Activated CD4-positive, alpha-beta T cell treated with anti-CD3 and anti-CD28 coated beads for 36 hours (primary cell): ENCODE data around the gene CREBBP. TPM values are rescaled to one million over a fixed set of nuclear protein-coding genes. Genes with fewer than 3 reads are reported as not detected.

Experiments used
- ATAC-seq: fragments of 200-7000 bp; cut with Tn5 transposase; one replicate; pipeline ENCODE4 v1.10.0; 2021; ENCODE audit warnings: mild to moderate bottlenecking, moderate library complexity
- CTCF ChIA-PET: fragments of 350-600 bp; sonication (Branson Sonifier 250); formaldehyde crosslinking; loops from one replicate; lab custom pipeline; 2021; ENCODE audit warnings: antibody characterized with exemption; lab: Charles Lee
- POLR2A ChIA-PET: fragments of 350-600 bp; sonication (Branson Sonifier 250); formaldehyde crosslinking; loops from one replicate; lab custom pipeline; 2021; ENCODE audit warnings: antibody characterized with exemption, inconsistent platforms; lab: Charles Lee
- DNase-seq: peaks from one replicate; pipeline ENCODE4 v3.0.0-alpha.2; 2020
- H3K27ac Mint-ChIP-seq: one replicate; pipeline ENCODE4 v1.8.0; 2021; ENCODE audit warnings: mixed read lengths
- H3K27me3 Mint-ChIP-seq: one replicate; pipeline ENCODE4 v1.8.0; 2021; ENCODE audit warnings: mixed read lengths
- H3K36me3 Mint-ChIP-seq: one replicate; pipeline ENCODE4 v1.8.0; 2021; ENCODE audit warnings: low read depth, mixed read lengths
- H3K4me1 Mint-ChIP-seq: one replicate; pipeline ENCODE4 v1.8.0; 2021; ENCODE audit warnings: mixed read lengths
- H3K4me3 Mint-ChIP-seq: one replicate; pipeline ENCODE4 v1.8.0; 2021; ENCODE audit warnings: mild to moderate bottlenecking, moderate library complexity, mixed read lengths
- H3K9me3 Mint-ChIP-seq: one replicate; pipeline ENCODE4 v1.8.0; 2021; ENCODE audit warnings: low read depth, mixed read lengths
- intact Hi-C, 2 experiments: fragments of 100-400 bp; cut with DNase I in 1 of 2; cut with micrococcal nuclease in 1 of 2; formaldehyde crosslinking; loops; one replicate each; pipeline versions ENCODE4 v1.14.2 to v1.15.1; 2022 to 2024; cut with DNase I, micrococcal nuclease
- total RNA-seq, 2 experiments: library from RNA; stranded (reverse); gene quantifications; one replicate each; pipeline ENCODE4 v1.2.3, GENCODE V29; 2021

The CREBBP gene
- total RNA-seq, 2 experiments from 2014 or later = 28.1 to 37.4 TPM

DNA sequence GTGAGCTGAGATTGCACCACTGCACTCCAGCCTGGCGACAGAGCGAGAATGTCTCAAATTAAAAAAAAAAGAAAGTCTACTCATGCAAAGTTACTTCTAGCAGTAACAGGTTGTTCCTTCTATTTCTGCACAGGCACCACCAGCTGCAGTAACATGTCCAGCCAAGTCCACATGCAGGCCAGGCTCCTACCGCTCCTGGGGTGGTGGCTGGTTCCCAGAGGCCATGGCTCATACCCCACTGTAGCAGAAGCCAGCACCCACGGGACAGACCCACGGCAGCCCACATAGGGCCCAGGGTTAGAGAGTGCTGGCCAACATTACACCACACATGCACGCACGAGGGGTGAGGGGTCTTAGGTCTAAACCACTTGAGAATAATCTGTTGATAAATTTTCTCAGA lies 136.5 kb downstream of the CREBBP start:
- Mint-ChIP-seq H3K9me3 (no peaks in the 10 kb centered on the region), H3K4me3 (no peak overlapping the region), H3K36me3 (peaks cover 29% of the 10 kb centered on the region), H3K4me1 (no peaks in the 10 kb centered on the region), H3K27ac (no peak overlapping the region), H3K27me3 (no peaks in the 10 kb centered on the region)
- CTCF ChIA-PET = interaction anchor here (0.7 kb wide), 2 partner anchors 42 to 1236 kb away, joined by 3 to 4 read pairs; no protein-coding TSS in a partner anchor
- intact Hi-C loops = no loop called here
- no peak for DNase-seq
- no peak for ATAC-seq
- POLR2A ChIA-PET = no interaction called here

DNA sequence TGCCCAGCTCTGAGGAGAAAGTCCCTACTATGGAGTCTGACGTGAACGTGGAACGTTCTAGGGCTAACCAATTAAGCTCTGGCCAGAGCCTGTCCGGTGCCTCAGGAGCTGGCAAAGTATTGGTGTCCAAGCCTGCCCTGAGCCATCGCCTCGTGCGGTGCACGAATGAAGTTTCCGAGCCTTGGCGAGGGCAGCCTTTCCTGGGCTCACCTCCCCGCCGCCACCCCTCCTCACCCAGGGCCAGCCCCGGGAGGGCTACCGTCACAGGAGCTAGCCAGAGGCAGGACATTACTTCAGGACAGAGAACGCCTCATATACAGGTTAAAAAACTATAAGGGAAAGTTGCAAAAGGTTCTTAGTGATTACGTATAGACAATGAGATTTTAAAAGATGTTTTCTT lies 139.6 kb downstream of the CREBBP start:
- no peak for DNase-seq
- Mint-ChIP-seq H3K9me3 (no peaks in the 10 kb centered on the region), H3K36me3 (peaks cover 42% of the 10 kb centered on the region), H3K4me1 (no peaks in the 10 kb centered on the region), H3K4me3 (no peak overlapping the region), H3K27me3 (no peaks in the 10 kb centered on the region), H3K27ac (no peak overlapping the region)
- ChIA-PET CTCF (interaction anchor here (0.6 kb wide), 1 partner anchor 91 kb away, joined by 3 read pairs; no protein-coding TSS in a partner anchor), POLR2A (no interaction called here)
- intact Hi-C loops = no loop called here
- ATAC-seq = no peak

DNA sequence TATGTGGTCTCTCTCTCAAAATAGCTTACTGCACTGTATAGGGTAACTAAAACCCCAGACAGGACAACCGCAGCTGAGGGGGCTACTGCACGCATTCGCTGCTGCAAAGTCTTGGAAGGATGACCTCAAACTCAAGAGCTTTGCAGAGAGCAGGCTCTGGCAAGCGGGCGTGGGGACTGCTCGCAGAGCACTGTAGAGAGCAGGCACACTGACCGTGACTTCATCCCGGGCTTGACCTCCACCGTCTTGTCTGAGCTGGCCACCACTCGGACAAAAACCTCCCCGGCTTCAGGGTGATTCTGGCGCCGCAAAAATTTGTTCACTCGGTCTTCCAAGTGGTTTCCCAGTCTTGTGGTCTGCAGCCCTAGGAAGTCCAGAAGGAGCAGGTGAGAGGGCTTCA lies 140.3 kb downstream of the CREBBP start:
- intact Hi-C loops = no loop called here
- Mint-ChIP-seq H3K4me1 (no peaks in the 10 kb centered on the region), H3K36me3 (peaks cover 40% of the 10 kb centered on the region), H3K27ac (no peak overlapping the region), H3K9me3 (no peaks in the 10 kb centered on the region), H3K4me3 (no peak overlapping the region), H3K27me3 (no peaks in the 10 kb centered on the region)
- ATAC-seq = no peak
- ChIA-PET POLR2A (no interaction called here), CTCF (no interaction called here)
- DNase-seq = no peak

DNA sequence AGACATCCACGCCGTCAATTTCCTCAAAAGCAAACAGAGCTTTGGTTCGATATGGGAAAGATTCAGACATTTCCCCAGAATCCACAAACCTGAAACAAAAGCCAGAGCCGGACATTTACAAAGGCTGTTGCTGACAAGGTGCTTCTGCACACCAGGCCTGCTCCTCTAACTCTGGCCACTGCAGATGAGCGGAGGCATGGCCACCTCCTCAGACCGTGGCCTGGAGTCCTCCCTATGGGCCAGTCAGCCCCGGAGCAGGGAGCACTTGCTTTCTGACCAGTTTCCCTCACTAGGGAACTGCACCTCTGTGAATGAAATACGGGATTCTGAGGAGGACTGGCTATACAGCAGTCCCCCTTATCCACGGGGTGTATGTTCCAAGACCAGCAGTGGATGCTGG lies 140.9 kb downstream of the CREBBP start:
- Mint-ChIP-seq H3K27me3 (no peaks in the 10 kb centered on the region), H3K36me3 (peaks cover 42% of the 10 kb centered on the region), H3K4me3 (no peak overlapping the region), H3K9me3 (no peaks in the 10 kb centered on the region), H3K27ac (no peak overlapping the region), H3K4me1 (no peaks in the 10 kb centered on the region)
- intact Hi-C loops = no loop called here
- CTCF ChIA-PET = interaction anchor here (0.5 kb wide), 1 partner anchor 662 kb away, joined by 5 read pairs; no protein-coding TSS in a partner anchor
- ATAC-seq (no peak), DNase-seq (no peak)
- POLR2A ChIA-PET = no interaction called here

DNA sequence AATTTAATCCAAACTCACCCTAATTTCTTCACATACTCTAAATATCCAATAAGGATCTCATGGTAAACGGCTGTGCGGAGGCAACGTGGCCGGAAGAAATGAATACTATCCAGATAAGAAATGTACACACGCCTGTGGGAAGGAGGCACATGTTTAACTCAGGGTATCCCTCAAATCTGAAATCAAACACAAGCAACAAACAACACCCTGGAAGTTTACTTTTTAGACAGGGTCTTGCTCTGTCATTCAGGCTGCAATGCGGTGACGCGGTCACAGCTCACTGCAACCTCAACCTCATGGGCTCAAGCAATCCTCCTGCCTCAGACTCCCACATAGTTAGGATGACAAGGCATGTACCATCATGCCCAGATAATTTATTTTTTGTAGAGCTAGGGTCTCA lies 142.0 kb downstream of the CREBBP start:
- ATAC-seq (no peak), DNase-seq (no peak)
- Mint-ChIP-seq H3K27ac (no peak overlapping the region), H3K4me3 (no peak overlapping the region), H3K9me3 (no peaks in the 10 kb centered on the region), H3K27me3 (no peaks in the 10 kb centered on the region), H3K4me1 (no peaks in the 10 kb centered on the region), H3K36me3 (peaks cover 45% of the 10 kb centered on the region)
- CTCF ChIA-PET = no interaction called here
- intact Hi-C loops = no loop called here
- POLR2A ChIA-PET = interaction anchor here (0.6 kb wide), 1 partner anchor 24 kb away, joined by 5 read pairs; no protein-coding TSS in a partner anchor

DNA sequence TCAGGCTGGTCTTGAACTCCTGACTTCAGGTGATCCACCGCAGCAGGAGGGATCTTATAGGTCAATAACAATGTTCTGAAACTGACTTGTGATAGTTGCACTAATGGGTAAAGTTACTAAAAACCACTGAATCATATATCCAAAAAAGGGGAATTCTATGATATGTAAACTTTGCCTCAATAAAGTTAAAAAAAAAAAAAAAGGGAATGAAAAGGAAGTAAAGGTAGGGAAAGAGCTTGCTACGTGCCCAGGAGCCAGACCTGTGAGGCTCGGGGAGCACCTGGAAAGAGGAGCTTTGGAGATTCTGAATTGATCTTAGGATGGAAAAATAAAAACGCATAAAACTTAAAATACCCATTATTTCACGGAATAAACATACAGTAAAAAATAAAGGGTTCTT lies 142.4 kb downstream of the CREBBP start:
- no peaks in the 10 kb centered on the region for H3K27me3 Mint-ChIP-seq
- CTCF ChIA-PET = no interaction called here
- no peaks in the 10 kb centered on the region for H3K9me3 Mint-ChIP-seq
- POLR2A ChIA-PET = interaction anchor here (0.6 kb wide), 1 partner anchor 23 kb away, joined by 5 read pairs; no protein-coding TSS in a partner anchor
- peaks cover 47% of the 10 kb centered on the region for H3K36me3 Mint-ChIP-seq
- no peak for ATAC-seq
- intact Hi-C loops = no loop called here
- H3K27ac Mint-ChIP-seq = no peak overlapping the region
- DNase-seq = no peak
- no peaks in the 10 kb centered on the region for H3K4me1 Mint-ChIP-seq
- no peak overlapping the region for H3K4me3 Mint-ChIP-seq

DNA sequence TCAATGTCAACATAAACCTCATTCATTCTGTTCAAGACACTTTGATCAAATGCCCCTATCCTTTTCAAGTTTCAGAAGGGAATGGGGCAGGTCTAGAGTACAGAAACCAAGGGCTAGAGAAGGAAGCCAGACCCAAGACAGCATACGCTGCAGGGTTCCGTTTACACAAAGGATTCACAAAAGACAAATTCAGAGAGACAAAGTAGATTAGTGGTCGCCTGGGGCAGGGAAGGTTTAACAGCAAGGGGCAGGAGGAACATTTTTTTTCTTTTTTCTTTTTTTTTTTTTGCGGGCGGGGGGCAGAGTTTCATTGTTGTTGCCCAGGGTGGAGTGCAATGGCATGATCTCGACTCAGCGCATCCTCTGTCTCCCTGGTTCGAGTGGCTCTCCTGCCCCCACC lies 143.3 kb downstream of the CREBBP start:
- POLR2A ChIA-PET = no interaction called here
- no peaks in the 10 kb centered on the region for H3K9me3 Mint-ChIP-seq
- no peak overlapping the region for H3K4me3 Mint-ChIP-seq
- intact Hi-C loops = no loop called here
- H3K4me1 Mint-ChIP-seq = no peaks in the 10 kb centered on the region
- peak overlapping the region; percentile 18 for H3K27ac Mint-ChIP-seq
- H3K36me3 Mint-ChIP-seq = peaks cover 45% of the 10 kb centered on the region
- CTCF ChIA-PET = no interaction called here
- H3K27me3 Mint-ChIP-seq = no peaks in the 10 kb centered on the region
- ATAC-seq (no peak), DNase-seq (no peak)

DNA sequence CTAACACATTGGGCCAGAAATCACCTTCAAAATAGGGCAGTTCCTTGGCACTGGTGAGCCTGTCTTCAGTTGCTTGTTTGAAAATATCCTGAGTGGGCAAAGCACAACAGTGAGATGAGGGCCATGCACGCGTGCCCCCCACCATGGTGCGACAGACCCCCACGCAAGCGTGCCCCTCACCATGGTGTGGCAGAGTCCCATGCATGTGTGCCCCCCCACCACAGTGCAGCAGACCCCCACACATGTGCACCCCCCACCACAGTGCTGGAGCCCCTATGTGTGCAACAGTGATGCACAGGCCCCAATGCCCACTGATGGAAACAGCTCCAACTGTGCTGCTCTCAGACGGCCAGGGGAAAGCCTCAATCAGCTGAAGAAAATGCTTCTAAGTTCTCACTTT lies 144.4 kb downstream of the CREBBP start:
- CTCF ChIA-PET = no interaction called here
- no peak overlapping the region for H3K27ac Mint-ChIP-seq
- intact Hi-C loops = no loop called here
- POLR2A ChIA-PET = no interaction called here
- DNase-seq (no peak), ATAC-seq (no peak)
- H3K36me3 Mint-ChIP-seq = peaks cover 50% of the 10 kb centered on the region
- H3K4me3 Mint-ChIP-seq = no peak overlapping the region
- no peaks in the 10 kb centered on the region for H3K27me3 Mint-ChIP-seq
- no peaks in the 10 kb centered on the region for H3K4me1 Mint-ChIP-seq
- no peaks in the 10 kb centered on the region for H3K9me3 Mint-ChIP-seq

DNA sequence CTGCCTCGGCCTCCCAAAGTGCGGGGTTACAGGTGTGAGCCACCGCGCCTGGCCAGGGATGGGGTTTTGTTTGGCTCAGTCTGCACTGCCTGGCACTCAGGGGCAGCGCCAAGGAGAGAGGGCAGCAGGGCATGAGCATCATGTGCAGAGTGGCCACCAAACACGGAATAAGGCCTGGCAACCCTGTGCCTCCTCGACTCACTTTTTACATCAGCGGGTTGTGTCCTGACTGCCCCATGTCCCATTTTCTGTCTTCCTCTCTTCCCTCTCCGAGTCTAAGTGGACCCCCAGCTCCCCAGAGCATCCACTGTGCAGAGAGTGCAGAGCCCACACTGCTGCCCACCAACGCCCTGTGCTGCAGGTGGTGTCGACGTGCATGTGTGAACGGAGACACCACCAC lies 145.0 kb downstream of the CREBBP start:
- ATAC-seq = no peak
- peaks cover 52% of the 10 kb centered on the region for H3K36me3 Mint-ChIP-seq
- H3K4me1 Mint-ChIP-seq = no peaks in the 10 kb centered on the region
- no peak for DNase-seq
- CTCF ChIA-PET = no interaction called here
- H3K9me3 Mint-ChIP-seq = no peaks in the 10 kb centered on the region
- H3K4me3 Mint-ChIP-seq = no peak overlapping the region
- intact Hi-C loops = no loop called here
- no peaks in the 10 kb centered on the region for H3K27me3 Mint-ChIP-seq
- H3K27ac Mint-ChIP-seq = no peak overlapping the region
- POLR2A ChIA-PET = no interaction called here

DNA sequence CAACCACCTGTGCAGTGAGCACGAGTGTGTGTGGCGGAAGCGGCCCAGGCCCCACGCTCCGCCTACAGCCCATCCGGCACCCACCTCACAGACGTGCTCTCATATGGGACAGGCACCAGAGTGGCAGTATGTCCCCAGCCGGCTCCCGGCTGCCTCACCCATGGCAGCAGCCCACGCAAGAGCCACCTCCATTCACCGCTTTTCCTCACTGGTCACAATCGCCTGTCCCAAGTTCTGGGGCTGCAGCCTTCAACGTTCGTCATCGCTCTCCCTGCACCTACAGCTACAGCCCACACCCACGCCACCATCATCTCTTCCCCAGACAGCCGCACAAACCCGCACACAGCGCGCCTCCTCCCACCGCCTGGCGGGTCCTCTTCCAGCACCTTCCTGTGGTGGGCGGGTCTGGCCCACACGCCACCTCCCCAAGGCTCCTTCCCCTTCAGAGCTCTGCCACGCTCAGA lies 145.7 kb downstream of the CREBBP start:
- H3K36me3 Mint-ChIP-seq = peaks cover 54% of the 10 kb centered on the region
- DNase-seq (no peak), ATAC-seq (no peak)
- POLR2A ChIA-PET = no interaction called here
- CTCF ChIA-PET = no interaction called here
- H3K4me3 Mint-ChIP-seq = no peak overlapping the region
- no peaks in the 10 kb centered on the region for H3K9me3 Mint-ChIP-seq
- H3K27me3 Mint-ChIP-seq = no peaks in the 10 kb centered on the region
- H3K4me1 Mint-ChIP-seq = no peaks in the 10 kb centered on the region
- no peak overlapping the region for H3K27ac Mint-ChIP-seq
- intact Hi-C loops = no loop called here

DNA sequence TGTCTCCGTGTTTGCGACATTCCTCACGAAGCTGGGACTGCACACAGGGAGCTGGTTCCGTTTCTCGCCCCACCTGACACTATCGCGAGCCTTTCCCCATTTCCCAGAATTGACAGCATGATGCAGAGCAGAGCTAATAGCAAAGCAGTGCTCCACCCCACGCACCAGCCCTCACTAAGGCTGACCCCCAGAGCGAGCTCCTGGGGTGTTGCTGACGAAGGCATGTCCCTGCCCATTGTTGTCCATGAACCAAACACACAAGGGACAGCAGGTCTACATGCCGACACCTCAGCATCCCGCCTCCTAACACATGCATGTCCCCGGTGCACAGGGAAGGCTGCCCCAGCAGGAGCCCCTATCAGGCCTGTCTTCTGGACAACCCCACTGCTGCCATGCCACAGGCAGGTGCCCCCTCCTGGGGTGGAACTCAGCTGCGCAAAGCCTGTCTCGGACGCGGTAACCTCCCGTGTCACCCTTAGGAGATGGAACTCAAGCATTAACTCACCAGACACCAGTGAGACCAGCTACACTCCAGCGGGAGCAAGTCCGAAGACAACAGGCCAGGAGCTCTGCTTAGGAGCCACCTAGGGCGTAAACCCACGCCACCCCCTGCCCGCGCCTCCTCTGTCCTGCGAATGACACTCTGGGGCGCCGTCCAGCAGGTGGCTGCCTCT lies 146.3 kb downstream of the CREBBP start:
- ChIA-PET CTCF (no interaction called here), POLR2A (no interaction called here)
- H3K4me3 Mint-ChIP-seq = no peak overlapping the region
- no peak for ATAC-seq
- intact Hi-C loops = no loop called here
- H3K36me3 Mint-ChIP-seq = peaks cover 58% of the 10 kb centered on the region
- no peak overlapping the region for H3K27ac Mint-ChIP-seq
- no peaks in the 10 kb centered on the region for H3K4me1 Mint-ChIP-seq
- H3K9me3 Mint-ChIP-seq = no peaks in the 10 kb centered on the region
- no peak for DNase-seq
- no peaks in the 10 kb centered on the region for H3K27me3 Mint-ChIP-seq

DNA sequence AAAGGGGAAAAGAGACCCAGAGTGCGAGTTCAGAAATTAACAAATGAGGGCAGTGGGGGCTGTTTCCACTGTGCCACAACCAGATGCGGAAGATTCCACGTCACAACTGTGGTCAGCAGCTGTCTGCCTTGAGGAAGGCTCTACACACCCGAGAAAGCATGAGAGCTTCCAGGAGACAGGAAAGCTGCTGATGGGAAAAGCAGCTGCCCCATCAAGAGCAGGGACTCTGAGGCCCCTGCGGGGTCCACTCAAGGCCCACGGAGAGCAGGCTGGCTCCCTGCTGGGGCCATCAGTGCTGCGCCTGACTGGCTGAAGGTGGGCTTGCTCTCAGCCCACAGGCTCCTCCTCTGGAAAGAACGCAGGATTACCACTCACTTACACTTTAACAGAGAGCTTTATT lies 148.3 kb downstream of the CREBBP start:
- intact Hi-C loops = no loop called here
- ATAC-seq = no peak
- DNase-seq = no peak
- Mint-ChIP-seq H3K27ac (no peak overlapping the region), H3K9me3 (no peaks in the 10 kb centered on the region), H3K4me3 (no peak overlapping the region), H3K27me3 (no peaks in the 10 kb centered on the region), H3K36me3 (peaks cover 57% of the 10 kb centered on the region), H3K4me1 (no peaks in the 10 kb centered on the region)
- POLR2A ChIA-PET = no interaction called here
- CTCF ChIA-PET = no interaction called here
